Measurements from ENCODE around the gene IFT25. TPM values are rescaled to one million over a fixed set of nuclear protein-coding genes. Genes with fewer than 3 reads are reported as not detected.

The IFT25 gene
- polyA plus RNA-seq, 1 donor from 2014 or later = 106 TPM

- H3K9me3 ChIP-seq (ENCODE audit: low read length) = no peaks in the 10 kb centered on the region
- H3K79me2 ChIP-seq (replicated peaks; ENCODE audit: insufficient read depth, low read length) = no peaks in the 10 kb centered on the region
- no peak overlapping the region for H2AFZ ChIP-seq (ENCODE audit: low read depth, low read length)
- H3K27ac ChIP-seq (ENCODE audit: low read length) = no peak overlapping the region
- H3K36me3 ChIP-seq (ENCODE audit: insufficient read depth, low read length) = no peaks in the 10 kb centered on the region
- TF ChIP-seq EP300 (conservative IDR thresholded peaks at IDR 0.05; ENCODE audit: poor library complexity, severe bottlenecking) (no peak), SMC3 (conservative IDR thresholded peaks at IDR 0.05; ENCODE audit: poor library complexity) (no peak), RAD21 (conservative IDR thresholded peaks at IDR 0.05) (no peak), MXI1 (conservative IDR thresholded peaks at IDR 0.05; ENCODE audit: poor library complexity, severe bottlenecking) (no peak), TAF1 (IDR thresholded peaks at IDR 0.05; ENCODE audit: low read depth) (no peak), POLR2AphosphoS5 (IDR thresholded peaks at IDR 0.05) (no peak), EZH2 (IDR thresholded peaks at IDR 0.05; ENCODE audit: borderline replicate concordance, insufficient read depth, low read length, poor library complexity, severe bottlenecking) (no peak)
- TF ChIP-seq, protein P1, sequence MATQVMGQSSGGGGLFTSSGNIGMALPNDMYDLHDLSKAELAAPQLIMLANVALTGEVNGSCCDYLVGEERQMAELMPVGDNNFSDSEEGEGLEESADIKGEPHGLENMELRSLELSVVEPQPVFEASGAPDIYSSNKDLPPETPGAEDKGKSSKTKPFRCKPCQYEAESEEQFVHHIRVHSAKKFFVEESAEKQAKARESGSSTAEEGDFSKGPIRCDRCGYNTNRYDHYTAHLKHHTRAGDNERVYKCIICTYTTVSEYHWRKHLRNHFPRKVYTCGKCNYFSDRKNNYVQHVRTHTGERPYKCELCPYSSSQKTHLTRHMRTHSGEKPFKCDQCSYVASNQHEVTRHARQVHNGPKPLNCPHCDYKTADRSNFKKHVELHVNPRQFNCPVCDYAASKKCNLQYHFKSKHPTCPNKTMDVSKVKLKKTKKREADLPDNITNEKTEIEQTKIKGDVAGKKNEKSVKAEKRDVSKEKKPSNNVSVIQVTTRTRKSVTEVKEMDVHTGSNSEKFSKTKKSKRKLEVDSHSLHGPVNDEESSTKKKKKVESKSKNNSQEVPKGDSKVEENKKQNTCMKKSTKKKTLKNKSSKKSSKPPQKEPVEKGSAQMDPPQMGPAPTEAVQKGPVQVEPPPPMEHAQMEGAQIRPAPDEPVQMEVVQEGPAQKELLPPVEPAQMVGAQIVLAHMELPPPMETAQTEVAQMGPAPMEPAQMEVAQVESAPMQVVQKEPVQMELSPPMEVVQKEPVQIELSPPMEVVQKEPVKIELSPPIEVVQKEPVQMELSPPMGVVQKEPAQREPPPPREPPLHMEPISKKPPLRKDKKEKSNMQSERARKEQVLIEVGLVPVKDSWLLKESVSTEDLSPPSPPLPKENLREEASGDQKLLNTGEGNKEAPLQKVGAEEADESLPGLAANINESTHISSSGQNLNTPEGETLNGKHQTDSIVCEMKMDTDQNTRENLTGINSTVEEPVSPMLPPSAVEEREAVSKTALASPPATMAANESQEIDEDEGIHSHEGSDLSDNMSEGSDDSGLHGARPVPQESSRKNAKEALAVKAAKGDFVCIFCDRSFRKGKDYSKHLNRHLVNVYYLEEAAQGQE (IDR thresholded peaks at IDR 0.05; ENCODE audit: borderline replicate concordance) = no peak
- TF ChIP-seq, protein P2, sequence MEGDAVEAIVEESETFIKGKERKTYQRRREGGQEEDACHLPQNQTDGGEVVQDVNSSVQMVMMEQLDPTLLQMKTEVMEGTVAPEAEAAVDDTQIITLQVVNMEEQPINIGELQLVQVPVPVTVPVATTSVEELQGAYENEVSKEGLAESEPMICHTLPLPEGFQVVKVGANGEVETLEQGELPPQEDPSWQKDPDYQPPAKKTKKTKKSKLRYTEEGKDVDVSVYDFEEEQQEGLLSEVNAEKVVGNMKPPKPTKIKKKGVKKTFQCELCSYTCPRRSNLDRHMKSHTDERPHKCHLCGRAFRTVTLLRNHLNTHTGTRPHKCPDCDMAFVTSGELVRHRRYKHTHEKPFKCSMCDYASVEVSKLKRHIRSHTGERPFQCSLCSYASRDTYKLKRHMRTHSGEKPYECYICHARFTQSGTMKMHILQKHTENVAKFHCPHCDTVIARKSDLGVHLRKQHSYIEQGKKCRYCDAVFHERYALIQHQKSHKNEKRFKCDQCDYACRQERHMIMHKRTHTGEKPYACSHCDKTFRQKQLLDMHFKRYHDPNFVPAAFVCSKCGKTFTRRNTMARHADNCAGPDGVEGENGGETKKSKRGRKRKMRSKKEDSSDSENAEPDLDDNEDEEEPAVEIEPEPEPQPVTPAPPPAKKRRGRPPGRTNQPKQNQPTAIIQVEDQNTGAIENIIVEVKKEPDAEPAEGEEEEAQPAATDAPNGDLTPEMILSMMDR (IDR thresholded peaks at IDR 0.05; ENCODE audit: poor library complexity, severe bottlenecking) = no peak
- no peaks in the 10 kb centered on the region for H3K27me3 ChIP-seq (ENCODE audit: insufficient read depth, low read depth, low read length)
- no peaks in the 10 kb centered on the region for H3K9me2 ChIP-seq (ENCODE audit: insufficient read depth, low read length)
- no peak overlapping the region for H3K4me2 ChIP-seq (ENCODE audit: low read length)
- no peaks in the 10 kb centered on the region for H3F3A ChIP-seq (ENCODE audit: insufficient read depth, low read length, poor library complexity, severe bottlenecking)
- H3K4me3 ChIP-seq (ENCODE audit: low read length) = peak overlapping the region; percentile 4
- H3K9ac ChIP-seq (ENCODE audit: low read length) = no peak overlapping the region
- no peaks in the 10 kb centered on the region for H4K20me1 ChIP-seq (ENCODE audit: insufficient read depth)
These were observed 36.7 kb upstream of the IFT25 start for GRCh38 chr1:53982034-53982762.

DNA sequence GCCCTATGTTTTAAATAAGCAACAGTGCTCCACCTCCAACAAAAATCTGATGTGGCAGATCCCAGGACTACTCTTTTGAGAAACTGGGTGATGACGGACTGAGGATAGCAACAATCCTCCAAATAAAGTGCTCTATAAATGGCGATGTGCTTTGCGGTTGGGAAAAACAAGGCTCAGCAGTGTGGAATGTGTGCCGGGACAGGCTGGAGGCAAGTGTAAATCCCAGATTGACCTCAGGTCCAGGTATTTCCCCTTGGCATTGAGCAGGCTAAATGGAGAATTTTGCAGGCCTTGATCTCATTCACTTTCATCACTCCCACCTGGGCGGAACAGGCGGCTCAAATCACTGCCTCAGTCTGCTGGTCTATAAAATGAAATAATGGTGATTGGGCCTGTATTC is 35.7 kb upstream of the IFT25 start:
- no peaks in the 10 kb centered on the region for H4K20me1 ChIP-seq (ENCODE audit: insufficient read depth)

More for the DNA sequence above, 35.7 kb upstream of the IFT25 start:
- TF ChIP-seq, protein P1 (IDR thresholded peaks at IDR 0.05; ENCODE audit: borderline replicate concordance) = no peak
- TF ChIP-seq POLR2AphosphoS5 (IDR thresholded peaks at IDR 0.05) (no peak), TAF1 (IDR thresholded peaks at IDR 0.05; ENCODE audit: low read depth) (no peak), SMC3 (conservative IDR thresholded peaks at IDR 0.05; ENCODE audit: poor library complexity) (no peak), RAD21 (conservative IDR thresholded peaks at IDR 0.05) (no peak), EZH2 (IDR thresholded peaks at IDR 0.05; ENCODE audit: borderline replicate concordance, insufficient read depth, low read length, poor library complexity, severe bottlenecking) (no peak), MXI1 (conservative IDR thresholded peaks at IDR 0.05; ENCODE audit: poor library complexity, severe bottlenecking) (no peak), EP300 (conservative IDR thresholded peaks at IDR 0.05; ENCODE audit: poor library complexity, severe bottlenecking) (no peak)
- TF ChIP-seq, protein P2 (IDR thresholded peaks at IDR 0.05; ENCODE audit: poor library complexity, severe bottlenecking) = no peak
- H3K9ac ChIP-seq (ENCODE audit: low read length) = no peak overlapping the region
- H3K27me3 ChIP-seq (ENCODE audit: insufficient read depth, low read depth, low read length) = no peaks in the 10 kb centered on the region
- H3K79me2 ChIP-seq (replicated peaks; ENCODE audit: insufficient read depth, low read length) = no peaks in the 10 kb centered on the region
- H2AFZ ChIP-seq (ENCODE audit: low read depth, low read length) = no peak overlapping the region
- no peaks in the 10 kb centered on the region for H3K36me3 ChIP-seq (ENCODE audit: insufficient read depth, low read length)
- no peak overlapping the region for H3K4me2 ChIP-seq (ENCODE audit: low read length)
- no peak overlapping the region for H3K27ac ChIP-seq (ENCODE audit: low read length)
- no peaks in the 10 kb centered on the region for H3F3A ChIP-seq (ENCODE audit: insufficient read depth, low read length, poor library complexity, severe bottlenecking)
- H3K4me3 ChIP-seq (ENCODE audit: low read length) = no peak overlapping the region
- no peaks in the 10 kb centered on the region for H3K9me2 ChIP-seq (ENCODE audit: insufficient read depth, low read length)
- H3K9me3 ChIP-seq (ENCODE audit: low read length) = no peaks in the 10 kb centered on the region

All from neural cell (in vitro differentiated cells).